ENCODE data around the gene REC114.
"Not testable (repeated sequence)": the region's sequence is repeated elsewhere in the genome, so short reads cannot be mapped to it uniquely, and the experiment has no call there.

REC114 gene

DNA sequence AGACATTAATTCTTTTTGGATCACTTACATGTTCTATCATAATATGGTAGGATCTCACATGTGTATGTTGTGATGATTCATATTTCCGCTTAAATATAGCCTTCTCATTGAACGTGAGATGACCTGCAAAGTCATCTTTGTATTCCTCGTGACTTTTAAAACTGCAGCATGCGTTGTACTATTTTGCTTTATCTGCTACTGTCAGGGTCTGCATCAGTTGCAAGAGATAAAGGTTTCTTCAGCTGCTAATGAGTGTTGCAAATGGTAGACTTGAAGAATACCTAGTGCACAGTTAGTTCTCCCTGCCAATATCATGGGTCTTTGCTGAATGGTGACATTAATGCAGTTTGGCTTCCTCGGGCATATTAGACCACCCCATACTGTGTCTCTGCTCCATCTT, 31.8 kb downstream of the REC114 start:
- no peaks in the 10 kb centered on the region for H3K4me1 Mint-ChIP-seq
- H3K36me3 Mint-ChIP-seq (ENCODE audit: low read depth), result no peaks in the 10 kb centered on the region
- peaks cover 32% of the 10 kb centered on the region for H3K27me3 Mint-ChIP-seq (ENCODE audit: low read depth)
- TF ChIP-seq, protein P1, sequence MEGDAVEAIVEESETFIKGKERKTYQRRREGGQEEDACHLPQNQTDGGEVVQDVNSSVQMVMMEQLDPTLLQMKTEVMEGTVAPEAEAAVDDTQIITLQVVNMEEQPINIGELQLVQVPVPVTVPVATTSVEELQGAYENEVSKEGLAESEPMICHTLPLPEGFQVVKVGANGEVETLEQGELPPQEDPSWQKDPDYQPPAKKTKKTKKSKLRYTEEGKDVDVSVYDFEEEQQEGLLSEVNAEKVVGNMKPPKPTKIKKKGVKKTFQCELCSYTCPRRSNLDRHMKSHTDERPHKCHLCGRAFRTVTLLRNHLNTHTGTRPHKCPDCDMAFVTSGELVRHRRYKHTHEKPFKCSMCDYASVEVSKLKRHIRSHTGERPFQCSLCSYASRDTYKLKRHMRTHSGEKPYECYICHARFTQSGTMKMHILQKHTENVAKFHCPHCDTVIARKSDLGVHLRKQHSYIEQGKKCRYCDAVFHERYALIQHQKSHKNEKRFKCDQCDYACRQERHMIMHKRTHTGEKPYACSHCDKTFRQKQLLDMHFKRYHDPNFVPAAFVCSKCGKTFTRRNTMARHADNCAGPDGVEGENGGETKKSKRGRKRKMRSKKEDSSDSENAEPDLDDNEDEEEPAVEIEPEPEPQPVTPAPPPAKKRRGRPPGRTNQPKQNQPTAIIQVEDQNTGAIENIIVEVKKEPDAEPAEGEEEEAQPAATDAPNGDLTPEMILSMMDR (IDR thresholded peaks at IDR 0.05; ENCODE audit: unreplicated experiment in 3 of 3), result no peak
- H3K9me3 Mint-ChIP-seq, result no peaks in the 10 kb centered on the region
- H3K27ac Mint-ChIP-seq, result no peak overlapping the region
- H3K4me3 Mint-ChIP-seq, result no peak overlapping the region

- H3K4me3 Mint-ChIP-seq, result no peak overlapping the region
- H3K27ac Mint-ChIP-seq, result no peak overlapping the region
- H3K27me3 Mint-ChIP-seq (ENCODE audit: low read depth), result peaks cover 19% of the 10 kb centered on the region
- H3K9me3 Mint-ChIP-seq, result no peaks in the 10 kb centered on the region
- TF ChIP-seq, protein P1 (IDR thresholded peaks at IDR 0.05; ENCODE audit: unreplicated experiment in 3 of 3), result no peak
- no peaks in the 10 kb centered on the region for H3K4me1 Mint-ChIP-seq
- H3K36me3 Mint-ChIP-seq (ENCODE audit: low read depth), result no peaks in the 10 kb centered on the region
Observed at GRCh38 chr15:73476704-73477216, 33.8 kb downstream of the REC114 start.

DNA sequence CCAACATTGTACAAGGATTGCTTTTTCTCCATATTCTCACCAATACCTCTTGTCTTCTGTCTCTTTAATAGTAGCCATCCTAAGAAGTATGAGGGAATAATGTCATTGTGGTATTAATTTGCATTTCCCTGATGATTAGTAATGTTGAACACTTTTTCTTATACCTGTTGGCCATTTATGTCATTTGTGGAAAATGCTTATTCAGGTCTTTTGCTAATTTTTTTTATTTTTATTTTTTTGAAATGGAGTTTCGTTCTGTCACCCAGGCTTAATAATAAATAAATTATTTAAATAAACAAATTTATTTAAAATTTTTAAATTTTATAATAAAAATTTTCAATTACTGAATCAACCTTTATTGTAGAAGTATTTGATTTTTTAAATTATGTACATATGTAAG, 37.1 kb downstream of the REC114 start:
- Mint-ChIP-seq H3K27ac (no peak overlapping the region), H3K27me3 (ENCODE audit: low read depth) (peaks cover 9% of the 10 kb centered on the region), H3K36me3 (ENCODE audit: low read depth) (no peaks in the 10 kb centered on the region), H3K9me3 (no peaks in the 10 kb centered on the region), H3K4me3 (no peak overlapping the region), H3K4me1 (no peaks in the 10 kb centered on the region)
- TF ChIP-seq, protein P1 (IDR thresholded peaks at IDR 0.05; ENCODE audit: unreplicated experiment in 3 of 3), result no peak

GRCh38 chr15:73482166-73482565, 39.2 kb downstream of the REC114 start:
- Mint-ChIP-seq H3K4me1 (no peaks in the 10 kb centered on the region), H3K36me3 (ENCODE audit: low read depth) (no peaks in the 10 kb centered on the region), H3K9me3 (no peaks in the 10 kb centered on the region), H3K4me3 (no peak overlapping the region), H3K27ac (no peak overlapping the region), H3K27me3 (ENCODE audit: low read depth) (peaks cover 12% of the 10 kb centered on the region)
- TF ChIP-seq, protein P1 (IDR thresholded peaks at IDR 0.05; ENCODE audit: unreplicated experiment in 3 of 3), result no peak

- Mint-ChIP-seq H3K27ac (no peak overlapping the region), H3K9me3 (no peaks in the 10 kb centered on the region), H3K36me3 (ENCODE audit: low read depth) (no peaks in the 10 kb centered on the region), H3K4me1 (no peaks in the 10 kb centered on the region), H3K4me3 (no peak overlapping the region), H3K27me3 (ENCODE audit: low read depth) (peaks cover 12% of the 10 kb centered on the region)
- TF ChIP-seq, protein P1 (IDR thresholded peaks at IDR 0.05; ENCODE audit: unreplicated experiment in 3 of 3), result no peak
Observed at GRCh38 chr15:73483053-73483452, 40.1 kb downstream of the REC114 start.

DNA sequence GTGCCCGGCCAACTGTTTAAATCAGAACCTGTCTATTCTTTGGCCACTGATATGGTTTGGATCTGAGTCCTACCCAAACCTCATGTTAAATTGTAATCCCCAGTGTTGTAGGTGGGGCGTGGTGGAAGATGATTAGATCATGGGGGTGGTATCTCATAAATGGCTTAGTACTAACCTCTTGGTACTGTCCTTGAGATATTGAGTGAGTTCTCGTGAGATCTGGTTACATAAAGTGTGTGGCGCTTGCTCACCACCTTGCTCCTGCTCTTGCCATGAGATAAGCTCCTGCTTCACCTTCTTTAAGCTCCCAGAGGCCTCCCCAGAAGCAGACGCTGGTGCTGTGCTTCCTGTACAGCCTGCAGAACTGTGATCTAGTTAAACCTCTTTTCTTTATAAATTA, 42.4 kb downstream of the REC114 start:
- no peak overlapping the region for H3K4me3 Mint-ChIP-seq
- no peak overlapping the region for H3K27ac Mint-ChIP-seq
- peaks cover 15% of the 10 kb centered on the region for H3K27me3 Mint-ChIP-seq (ENCODE audit: low read depth)
- TF ChIP-seq, protein P1 (IDR thresholded peaks at IDR 0.05; ENCODE audit: unreplicated experiment in 3 of 3), result no peak
- no peaks in the 10 kb centered on the region for H3K36me3 Mint-ChIP-seq (ENCODE audit: low read depth)
- no peaks in the 10 kb centered on the region for H3K9me3 Mint-ChIP-seq
- H3K4me1 Mint-ChIP-seq, result no peaks in the 10 kb centered on the region

GRCh38 chr15:73485885-73486284, 42.9 kb downstream of the REC114 start:
- H3K4me3 Mint-ChIP-seq; H3K9me3 Mint-ChIP-seq; H3K36me3 Mint-ChIP-seq (ENCODE audit: low read depth); H3K27ac Mint-ChIP-seq; H3K4me1 Mint-ChIP-seq: not testable (repeated sequence)
- peaks cover 15% of the 10 kb centered on the region for H3K27me3 Mint-ChIP-seq (ENCODE audit: low read depth)

Data from nephron (organoid).